HUES6 (cell line): ENCODE data around the gene GHDC.
"Not testable (repeated sequence)": the region's sequence is repeated elsewhere in the genome, so short reads cannot be mapped to it uniquely, and the experiment has no call there.

ENCODE experiments used
- H3K27ac ChIP-seq: 2 replicates; pipeline ENCODE4 v1.7.0; 2013; ENCODE audit warnings: low read depth, mild to moderate bottlenecking, low read length, inconsistent platforms
- H3K27me3 ChIP-seq: 2 replicates; pipeline ENCODE4 v1.6.1; 2013; ENCODE audit warnings: low read length; ENCODE audit not compliant: control insufficient read depth, insufficient read depth
- H3K36me3 ChIP-seq: 2 replicates; pipeline ENCODE4 v1.6.1; 2013; ENCODE audit warnings: low read length; ENCODE audit not compliant: control insufficient read depth, insufficient read depth
- H3K4me1 ChIP-seq: 2 replicates; pipeline ENCODE4 v1.6.1; 2013; ENCODE audit warnings: low read length; ENCODE audit not compliant: control insufficient read depth, insufficient read depth
- H3K4me3 ChIP-seq: 2 replicates; pipeline ENCODE4 v1.5.1; 2013; ENCODE audit warnings: low read depth, low read length
- H3K9ac ChIP-seq: one replicate; pipeline ENCODE4 v1.6.1; 2013; ENCODE audit warnings: mild to moderate bottlenecking, low read length
- H3K9me3 ChIP-seq: 2 replicates; pipeline ENCODE4 v1.6.1; 2013; ENCODE audit warnings: low read depth, low read length; ENCODE audit not compliant: control insufficient read depth, insufficient read depth

Gene GHDC

GRCh38 chr17:42193969-42194899 lies at the start of gene GHDC:
TSS of gene GHDC (minus strand) at chr17:42194494. CDS start at chr17:42193581, 913 bp downstream.
- no peaks in the 10 kb centered on the region for H3K27me3 ChIP-seq
- H3K4me1 ChIP-seq, result peaks cover 14% of the 10 kb centered on the region; the same call in 1 of the 2 replicates
- peak within 1 kb of the TSS; percentile 56 for H3K4me3 ChIP-seq
- H3K27ac ChIP-seq, result no peak within 1 kb of the TSS
- no peaks in the 10 kb centered on the region for H3K36me3 ChIP-seq
- no peaks in the 10 kb centered on the region for H3K9me3 ChIP-seq
- H3K9ac ChIP-seq, result peak within 1 kb of the TSS; percentile 52

GRCh38 chr17:42243493-42243982 lies 49.2 kb upstream of the GHDC start:
- no peaks in the 10 kb centered on the region for H3K36me3 ChIP-seq
- no peak overlapping the region for H3K27ac ChIP-seq
- no peak overlapping the region for H3K9ac ChIP-seq
- no peaks in the 10 kb centered on the region for H3K9me3 ChIP-seq
- no peak overlapping the region for H3K4me3 ChIP-seq
- peaks cover 6% of the 10 kb centered on the region for H3K4me1 ChIP-seq
- no peaks in the 10 kb centered on the region for H3K27me3 ChIP-seq

DNA sequence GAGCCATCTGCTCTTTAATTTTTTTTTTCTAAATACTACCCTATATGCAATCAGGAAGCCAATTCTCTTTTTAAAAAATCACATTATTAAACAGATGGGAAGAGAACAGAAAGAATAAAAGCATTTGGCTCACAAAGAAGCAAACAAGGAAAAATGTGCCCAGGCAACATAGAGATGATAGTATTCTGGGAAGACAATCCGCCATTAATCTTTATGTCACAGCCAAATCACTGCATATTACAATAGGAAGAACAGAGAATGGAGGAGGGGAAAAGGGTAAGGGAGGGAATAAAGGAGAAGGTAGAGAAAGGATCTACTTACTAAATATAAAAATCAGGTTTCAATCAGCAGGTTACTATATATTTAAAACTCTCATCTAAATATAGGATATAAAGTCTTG lies 47.6 kb upstream of the GHDC start:
- H3K27me3 ChIP-seq, result no peaks in the 10 kb centered on the region
- peaks cover 4% of the 10 kb centered on the region for H3K4me1 ChIP-seq
- H3K9ac ChIP-seq, result no peak overlapping the region
- no peaks in the 10 kb centered on the region for H3K36me3 ChIP-seq
- H3K9me3 ChIP-seq, result no peaks in the 10 kb centered on the region
- H3K27ac ChIP-seq, result no peak overlapping the region
- no peak overlapping the region for H3K4me3 ChIP-seq

DNA sequence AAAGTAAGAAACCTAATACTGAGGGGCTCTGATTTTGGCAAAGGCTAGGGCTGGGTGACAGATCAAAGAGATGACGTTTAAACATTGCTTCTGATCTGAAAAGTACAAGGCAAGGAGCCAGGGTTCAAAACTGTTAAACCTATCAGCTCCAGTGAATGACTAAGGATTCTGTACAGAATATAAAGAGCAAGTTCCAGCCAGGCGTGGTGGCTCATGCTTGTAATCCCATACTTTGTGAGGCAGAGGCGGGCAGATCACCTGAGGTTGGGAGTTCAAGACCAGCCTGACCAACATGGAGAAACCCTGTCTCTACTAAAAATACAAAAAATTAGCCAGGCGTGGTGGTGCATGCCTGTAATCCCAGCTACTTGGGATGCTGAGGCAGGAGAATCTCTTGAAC lies 46.6 kb upstream of the GHDC start:
- not testable (repeated sequence) for H3K27me3 ChIP-seq, H3K27ac ChIP-seq, H3K9me3 ChIP-seq, H3K9ac ChIP-seq, H3K4me1 ChIP-seq, H3K36me3 ChIP-seq, H3K4me3 ChIP-seq

- H3K4me1 ChIP-seq, result peaks cover 4% of the 10 kb centered on the region
- H3K4me3 ChIP-seq, result no peak overlapping the region
- H3K9me3 ChIP-seq, result no peaks in the 10 kb centered on the region
- no peak overlapping the region for H3K9ac ChIP-seq
- no peak overlapping the region for H3K27ac ChIP-seq
- H3K36me3 ChIP-seq, result no peaks in the 10 kb centered on the region
- H3K27me3 ChIP-seq, result no peaks in the 10 kb centered on the region
Observed at GRCh38 chr17:42240201-42240600, 45.9 kb upstream of the GHDC start.

DNA sequence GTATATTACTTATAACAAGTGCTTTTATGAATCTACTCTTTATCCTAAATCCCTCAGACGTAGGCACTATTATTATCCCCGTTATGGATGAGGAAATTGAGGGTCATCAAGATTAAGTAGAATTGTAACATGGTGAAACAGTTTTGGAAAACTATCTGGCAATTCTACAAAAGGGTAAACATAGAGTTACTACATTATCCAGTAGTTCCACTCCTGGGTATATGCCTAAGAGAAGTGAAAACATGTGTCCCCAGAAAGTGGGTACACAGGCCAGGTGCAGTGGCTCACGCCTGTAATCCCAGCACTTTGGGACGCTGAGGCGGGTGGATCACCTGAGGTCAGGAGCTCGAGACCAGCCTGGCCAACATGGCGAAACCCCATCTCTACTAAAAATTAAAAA lies 45.3 kb upstream of the GHDC start:
- H3K9me3 ChIP-seq, H3K4me1 ChIP-seq, H3K36me3 ChIP-seq, H3K9ac ChIP-seq, H3K27me3 ChIP-seq, H3K27ac ChIP-seq, H3K4me3 ChIP-seq: not testable (repeated sequence)

DNA sequence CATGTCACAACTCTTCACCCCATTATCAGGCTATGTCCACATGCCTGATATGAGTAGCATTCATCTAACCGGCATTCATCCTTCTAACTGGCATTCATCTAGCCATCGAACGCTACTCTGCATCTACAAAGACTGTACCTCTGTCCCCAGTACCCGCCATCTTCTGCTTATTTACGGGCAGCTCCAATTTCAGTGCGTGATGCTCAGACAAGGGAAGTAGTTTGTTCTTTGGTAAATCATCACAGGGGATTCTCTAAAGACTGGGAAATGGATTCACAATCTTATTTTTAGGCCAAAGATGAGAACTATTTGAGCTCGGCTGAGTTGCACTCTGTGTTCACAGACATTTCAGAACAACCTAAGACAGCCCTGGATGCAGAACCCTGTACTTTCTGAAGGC lies 42.5 kb upstream of the GHDC start:
- Histone ChIP-seq H3K36me3 (peaks cover 2% of the 10 kb centered on the region), H3K9me3 (no peaks in the 10 kb centered on the region), H3K4me3 (no peak overlapping the region), H3K27ac (no peak overlapping the region), H3K9ac (no peak overlapping the region), H3K27me3 (no peaks in the 10 kb centered on the region), H3K4me1 (no peaks in the 10 kb centered on the region)

DNA sequence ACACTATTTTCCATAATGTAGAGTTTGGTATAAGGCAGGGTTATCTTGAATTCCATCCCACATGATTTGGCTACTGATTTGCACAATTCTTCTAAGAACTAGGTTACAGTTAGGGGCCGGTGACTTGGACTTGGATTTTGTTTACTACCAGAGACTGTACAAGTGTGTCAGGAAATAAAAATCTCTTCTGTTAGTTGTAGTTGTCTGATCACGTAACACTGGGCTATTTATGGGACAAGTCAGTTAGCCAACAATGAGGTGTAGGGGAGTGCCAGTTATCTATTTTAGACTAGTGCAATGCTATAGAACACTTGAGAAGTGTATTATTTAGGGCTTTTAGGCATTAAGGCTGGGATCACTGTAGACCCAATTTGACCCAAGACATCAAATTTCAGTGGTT lies 39.7 kb upstream of the GHDC start:
- H3K27ac ChIP-seq, result no peak overlapping the region
- no peak overlapping the region for H3K9ac ChIP-seq
- H3K4me1 ChIP-seq, result no peaks in the 10 kb centered on the region
- no peak overlapping the region for H3K4me3 ChIP-seq
- H3K27me3 ChIP-seq, result no peaks in the 10 kb centered on the region
- peaks cover 4% of the 10 kb centered on the region for H3K36me3 ChIP-seq
- H3K9me3 ChIP-seq, result no peaks in the 10 kb centered on the region

DNA sequence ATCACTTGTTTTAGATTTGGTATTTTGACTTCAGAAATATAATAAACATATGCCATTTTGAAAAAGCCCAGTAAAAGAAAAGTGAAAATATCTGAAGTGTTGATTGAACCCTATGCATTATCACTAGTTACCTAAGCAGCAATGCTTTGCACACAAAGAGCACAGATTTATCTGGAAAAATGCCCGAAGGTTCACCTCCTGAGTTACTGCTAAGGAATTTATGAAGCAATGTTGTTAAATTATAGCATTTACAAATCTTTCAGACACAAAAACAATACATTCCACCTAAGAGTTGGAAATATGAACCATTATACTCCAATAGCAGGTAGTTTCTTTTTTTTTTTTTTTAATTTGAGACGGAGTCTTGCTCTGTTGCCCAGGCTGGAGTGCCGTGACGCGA lies 38.9 kb upstream of the GHDC start:
- no peaks in the 10 kb centered on the region for H3K27me3 ChIP-seq
- H3K27ac ChIP-seq, result no peak overlapping the region
- peaks cover 4% of the 10 kb centered on the region for H3K36me3 ChIP-seq

GRCh38 chr17:42230225-42230624 lies 35.9 kb upstream of the GHDC start:
- Histone ChIP-seq H3K27ac (no peak overlapping the region), H3K9me3 (no peaks in the 10 kb centered on the region), H3K36me3 (peaks cover 8% of the 10 kb centered on the region), H3K9ac (no peak overlapping the region), H3K4me1 (no peaks in the 10 kb centered on the region), H3K4me3 (no peak overlapping the region), H3K27me3 (no peaks in the 10 kb centered on the region)

More for the DNA sequence above, 38.9 kb upstream of the GHDC start:
- no peaks in the 10 kb centered on the region for H3K4me1 ChIP-seq
- no peak overlapping the region for H3K4me3 ChIP-seq
- H3K9me3 ChIP-seq, result no peaks in the 10 kb centered on the region
- H3K9ac ChIP-seq, result no peak overlapping the region

GRCh38 chr17:42227849-42228700 lies 33.8 kb upstream of the GHDC start:
- H3K4me1 ChIP-seq, result no peaks in the 10 kb centered on the region
- no peak overlapping the region for H3K4me3 ChIP-seq
- H3K9ac ChIP-seq, result no peak overlapping the region
- H3K36me3 ChIP-seq, result peaks cover 25% of the 10 kb centered on the region
- no peaks in the 10 kb centered on the region for H3K27me3 ChIP-seq
- H3K9me3 ChIP-seq, result no peaks in the 10 kb centered on the region
- H3K27ac ChIP-seq, result no peak overlapping the region
